GM20000 (cell line): ENCODE measurements around the gene HCFC1.
A peak's percentile ranks its signal among the peaks of the same experiment; 100 is the strongest.

ENCODE experiments used
- DNase-seq: peaks from one replicate; pipeline ENCODE4 v3.0.0; 2012; ENCODE audit warnings: low spot score
- CTCF ChIP-seq: IDR thresholded peaks from 2 replicates; pipeline ENCODE4 v1.5.1; 2012; ENCODE audit warnings: mild to moderate bottlenecking, control low read depth; ENCODE audit errors: extremely low read depth, missing control alignments

Gene HCFC1

GRCh38 chrX:153971450-153972367, at the start of gene HCFC1:
TSS of gene HCFC1 (minus strand) at chrX:153971818. CDS start at chrX:153970840, 978 bp downstream.
- TF ChIP-seq CTCF = no peak
- DNase-seq = peak; percentile 81

GRCh38 chrX:154021131-154021611, 49.6 kb upstream of the HCFC1 start:
- no peak for TF ChIP-seq CTCF

GRCh38 chrX:154020536-154021115, 49.0 kb upstream of the HCFC1 start:
- DNase-seq = no peak
- TF ChIP-seq CTCF = no peak

More at GRCh38 chrX:154021131-154021611, 49.6 kb upstream of the HCFC1 start:
- DNase-seq = peak; percentile 39

DNA sequence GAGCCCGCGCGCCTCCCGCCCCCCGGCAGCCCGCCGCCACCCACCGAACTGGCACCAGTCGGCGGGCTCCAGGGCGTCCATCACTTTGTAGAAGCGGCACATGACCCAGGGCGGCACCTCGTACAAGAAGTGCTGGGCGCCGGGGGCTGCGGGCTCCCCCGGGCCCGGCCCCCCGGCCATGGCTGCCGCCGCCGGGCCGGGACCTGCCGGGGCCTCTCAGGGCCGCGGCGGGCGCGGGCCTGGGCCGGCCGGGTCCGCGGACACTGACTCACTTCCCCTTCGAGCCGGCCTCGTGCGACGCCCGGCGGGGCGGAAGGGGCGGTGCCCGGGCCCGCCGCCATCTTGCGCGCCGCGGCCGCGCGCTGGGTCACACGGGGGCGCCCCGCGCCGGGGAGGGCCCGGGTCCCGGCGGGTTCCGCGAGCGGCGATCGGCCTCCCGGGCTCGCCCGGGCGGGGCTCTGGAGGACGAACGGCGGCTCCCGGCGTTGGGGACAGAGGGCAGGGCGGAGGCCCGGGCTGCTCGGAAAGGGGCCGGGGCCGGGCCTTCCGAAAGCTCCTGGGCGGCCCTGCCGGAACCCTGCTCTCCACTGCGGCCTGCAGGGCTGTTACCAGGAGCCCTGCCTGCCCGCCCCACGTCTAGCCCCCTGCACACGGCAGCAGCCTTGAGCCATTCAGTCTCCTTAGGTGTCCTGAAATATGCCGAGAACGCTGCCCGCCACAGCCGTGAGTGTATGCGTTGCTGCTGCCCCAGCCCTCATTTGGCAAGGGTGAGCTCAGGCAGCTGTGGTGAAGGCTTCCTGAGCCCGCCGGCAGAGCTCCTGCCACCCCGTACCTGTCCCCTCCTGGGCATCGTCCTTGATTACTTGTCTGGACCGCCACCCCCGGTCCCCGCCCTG, 48.3 kb upstream of the HCFC1 start, which contains the start of gene IRAK1:
IRAK1 (minus strand) TSS at position 270 of the 896 bp plus-strand sequence; CDS start at position 180, 90 bp downstream.
- TF ChIP-seq CTCF = no peak
- peak; percentile 90 for DNase-seq

DNA sequence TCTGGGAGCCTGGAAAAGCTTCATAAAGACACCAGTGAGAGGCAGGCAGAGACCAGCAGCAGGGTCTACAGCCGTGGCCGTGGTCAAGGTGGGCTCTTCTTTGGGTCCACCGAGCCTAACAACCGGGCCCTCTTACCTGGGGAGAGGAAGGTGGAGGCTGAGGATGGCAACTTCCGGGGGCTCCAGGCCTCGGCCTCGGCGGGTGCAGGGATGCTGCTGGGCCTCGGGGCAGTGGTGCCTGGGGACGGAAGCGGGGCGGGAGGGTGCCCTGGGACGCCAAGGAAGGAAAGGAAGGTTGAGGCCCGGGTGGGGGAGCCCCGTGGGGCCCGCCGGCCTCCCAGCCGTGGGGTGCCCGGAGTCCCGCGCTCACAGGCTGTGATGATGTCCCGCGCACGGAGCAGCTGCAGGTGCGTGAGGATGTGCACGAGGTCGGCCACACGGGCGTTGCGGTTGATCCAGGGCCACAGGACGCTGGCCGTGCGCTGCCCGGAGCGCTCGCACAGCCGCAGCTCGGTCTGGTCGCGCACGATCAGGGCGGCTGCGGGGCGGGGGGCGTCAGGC, 47.5 kb upstream of the HCFC1 start:
- DNase-seq = peak; percentile 22
- no peak for TF ChIP-seq CTCF

GRCh38 chrX:154018518-154019060, 47.0 kb upstream of the HCFC1 start:
- no peak for TF ChIP-seq CTCF
- DNase-seq = no peak
